HG02759 (cell line): ENCODE measurements around the gene ING3.

ENCODE experiments used
- ATAC-seq: cut with Tn5 transposase; IDR thresholded peaks from one replicate; pipeline ENCODE4 v1.9.1; 2021; ENCODE audit warnings: mild to moderate bottlenecking, moderate library complexity; ENCODE audit not compliant: unreplicated experiment

ING3 gene, protein sequence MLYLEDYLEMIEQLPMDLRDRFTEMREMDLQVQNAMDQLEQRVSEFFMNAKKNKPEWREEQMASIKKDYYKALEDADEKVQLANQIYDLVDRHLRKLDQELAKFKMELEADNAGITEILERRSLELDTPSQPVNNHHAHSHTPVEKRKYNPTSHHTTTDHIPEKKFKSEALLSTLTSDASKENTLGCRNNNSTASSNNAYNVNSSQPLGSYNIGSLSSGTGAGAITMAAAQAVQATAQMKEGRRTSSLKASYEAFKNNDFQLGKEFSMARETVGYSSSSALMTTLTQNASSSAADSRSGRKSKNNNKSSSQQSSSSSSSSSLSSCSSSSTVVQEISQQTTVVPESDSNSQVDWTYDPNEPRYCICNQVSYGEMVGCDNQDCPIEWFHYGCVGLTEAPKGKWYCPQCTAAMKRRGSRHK

GRCh38 chr7:120950539-120951308 lies at the start of gene ING3:
Gene ING3, plus strand, starts transcription at chr7:120950777. Its CDS starts 120 bp downstream, at chr7:120950897.
- ATAC-seq = peak; percentile 96

- ATAC-seq = no peak
Measured at GRCh38 chr7:120915314-120916105, 35.1 kb upstream of the ING3 start.

- no peak for ATAC-seq
Measured at GRCh38 chr7:120916121-120916520, 34.5 kb upstream of the ING3 start.

DNA sequence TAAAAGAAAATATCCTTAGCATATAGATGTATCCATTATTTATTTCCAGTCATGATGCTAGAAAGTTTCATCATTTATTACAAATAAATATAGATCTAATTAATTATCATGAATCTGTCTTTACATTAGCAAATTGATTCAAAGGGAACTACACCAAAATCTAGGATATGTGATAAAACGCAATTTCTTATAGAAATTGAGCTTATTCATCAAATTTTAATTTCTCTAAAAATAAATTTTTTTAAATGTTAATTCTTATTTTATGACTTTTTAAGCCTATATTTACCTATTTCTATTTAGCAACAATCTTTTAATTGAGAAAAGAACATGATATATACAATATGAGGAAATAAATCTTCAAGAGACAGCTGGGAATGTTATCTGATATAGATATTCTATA lies 34.0 kb upstream of the ING3 start:
- no peak for ATAC-seq

- ATAC-seq = no peak
Measured at GRCh38 chr7:120919466-120919865, 31.1 kb upstream of the ING3 start.

GRCh38 chr7:120920034-120920433 lies 30.5 kb upstream of the ING3 start:
- ATAC-seq = no peak

GRCh38 chr7:120920591-120921274 lies 29.8 kb upstream of the ING3 start:
- no peak for ATAC-seq

GRCh38 chr7:120924837-120925236 lies 25.7 kb upstream of the ING3 start:
- no peak for ATAC-seq

- ATAC-seq = no peak
Measured at GRCh38 chr7:120925392-120925791, 25.2 kb upstream of the ING3 start.

DNA sequence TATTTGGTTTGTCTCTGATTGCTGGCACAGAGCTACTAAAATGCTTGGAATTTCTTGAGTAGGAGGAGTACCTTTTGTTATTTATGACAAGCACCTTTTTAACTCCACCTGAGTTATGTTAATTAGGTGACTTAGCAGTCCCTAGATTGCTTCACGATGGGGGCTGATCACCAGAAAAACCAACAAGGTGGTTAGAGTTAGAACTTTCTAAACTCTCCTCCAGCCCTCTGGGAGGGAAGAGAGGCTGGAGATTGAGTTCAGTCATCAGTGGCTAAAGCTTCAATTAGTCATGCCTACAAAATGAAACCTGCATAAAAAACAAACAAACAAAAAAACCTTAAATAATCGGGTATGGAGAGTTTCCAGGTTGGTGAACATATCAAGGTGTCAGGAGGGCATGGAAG lies 23.6 kb upstream of the ING3 start:
- ATAC-seq = peak; percentile 17

- ATAC-seq = peak; percentile 81
Measured at GRCh38 chr7:120927454-120928103, 23.0 kb upstream of the ING3 start.

- no peak for ATAC-seq
Measured at GRCh38 chr7:120931243-120931642, 19.3 kb upstream of the ING3 start.

DNA sequence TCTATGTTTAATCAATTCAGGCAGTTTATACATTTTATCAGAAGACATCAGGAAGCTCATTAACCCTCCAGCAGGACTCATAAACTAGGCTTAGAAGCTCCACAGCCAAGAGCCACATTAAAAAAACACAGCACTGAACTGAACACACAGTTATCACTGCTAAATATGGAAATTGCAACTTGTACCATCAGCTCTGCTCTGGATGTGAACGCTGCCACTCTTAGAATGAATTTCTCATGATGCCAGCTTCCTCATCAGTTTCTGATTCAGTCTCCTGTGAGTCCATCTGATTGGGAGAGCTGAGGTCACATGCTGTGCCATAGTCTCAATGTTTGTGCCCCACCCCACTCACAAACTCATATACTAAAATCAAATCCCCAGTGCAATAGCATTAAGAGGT lies 17.1 kb upstream of the ING3 start:
- ATAC-seq = no peak

GRCh38 chr7:120939345-120939744 lies 11.2 kb upstream of the ING3 start:
- ATAC-seq = no peak

GRCh38 chr7:120941064-120941463 lies 9.5 kb upstream of the ING3 start:
- peak; percentile 66 for ATAC-seq

- no peak for ATAC-seq
Measured at GRCh38 chr7:120941856-120942255, 8.7 kb upstream of the ING3 start.

DNA sequence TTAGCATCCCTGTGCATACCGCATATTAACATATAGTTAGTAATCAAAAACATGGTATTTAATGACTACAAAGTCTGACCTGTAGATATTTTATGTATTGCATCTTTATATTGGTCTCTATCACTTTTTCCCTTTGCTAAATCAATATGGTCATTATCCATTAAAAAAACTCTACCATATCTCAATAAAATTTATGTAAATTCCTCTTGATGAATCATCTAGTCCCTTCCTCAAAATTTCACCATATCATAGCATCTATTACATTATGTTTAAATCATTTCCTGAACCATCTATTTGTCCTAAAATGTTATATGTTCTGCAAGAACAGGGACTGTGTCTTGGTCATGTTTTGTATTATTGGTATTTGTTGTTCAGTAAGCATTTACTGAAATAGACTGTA lies 7.7 kb upstream of the ING3 start:
- ATAC-seq = no peak

GRCh38 chr7:120944826-120945562 lies 5.6 kb upstream of the ING3 start:
- no peak for ATAC-seq

DNA sequence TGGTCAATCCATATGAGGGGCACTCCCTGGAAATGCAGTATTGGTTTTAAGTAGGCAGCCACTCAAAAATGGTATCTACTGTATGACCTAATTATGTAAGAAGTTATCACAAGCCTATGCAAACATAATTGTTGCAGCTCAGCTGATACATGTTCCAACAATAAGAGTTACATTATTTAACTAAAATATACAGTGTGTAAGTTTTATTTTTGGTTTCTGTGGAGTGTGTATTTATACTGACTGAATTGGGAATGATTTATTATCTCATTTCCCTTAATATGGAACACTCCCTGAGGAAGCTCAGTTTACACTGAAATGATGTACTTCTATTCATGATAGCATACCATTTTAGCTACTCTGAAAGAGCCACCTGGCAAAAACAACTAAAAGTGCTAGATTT lies 2.6 kb upstream of the ING3 start:
- ATAC-seq = no peak
